Neuronal stem cell (in vitro differentiated cells): Measurements from ENCODE around the gene FAM241A.

ENCODE experiments used
- DNase-seq: peaks from one replicate; pipeline ENCODE4 v3.0.0-alpha.2; 2013; ENCODE audit warnings: low spot score
- H2AFZ ChIP-seq: one replicate; pipeline ENCODE4 v1.6.1; 2013; ENCODE audit warnings: mild to moderate bottlenecking, low read length, inconsistent platforms
- H2AK5ac ChIP-seq: 2 replicates; pipeline ENCODE4 v1.6.1; 2013; ENCODE audit warnings: low read depth, mild to moderate bottlenecking, inconsistent platforms, low read length, moderate library complexity, mixed read lengths
- H2BK120ac ChIP-seq: 2 replicates; pipeline ENCODE4 v1.6.1; 2013; ENCODE audit warnings: low read depth, mild to moderate bottlenecking, inconsistent platforms, low read length, moderate library complexity, mixed read lengths
- H2BK12ac ChIP-seq: one replicate; pipeline ENCODE4 v1.6.1; 2013; ENCODE audit warnings: low read length, inconsistent platforms
- H2BK15ac ChIP-seq: 2 replicates; pipeline ENCODE4 v1.6.1; 2013; ENCODE audit warnings: mild to moderate bottlenecking, low read length, inconsistent platforms, mixed read lengths
- H2BK5ac ChIP-seq: one replicate; pipeline ENCODE4 v1.6.1; 2013; ENCODE audit warnings: inconsistent platforms, mild to moderate bottlenecking, low read length, moderate library complexity
- H3K14ac ChIP-seq: one replicate; pipeline ENCODE4 v1.6.1; 2013; ENCODE audit warnings: low read length, inconsistent platforms
- H3K18ac ChIP-seq: 2 replicates; pipeline ENCODE4 v1.6.1; 2013; ENCODE audit warnings: low read length, inconsistent platforms
- H3K23ac ChIP-seq: 2 replicates; pipeline ENCODE4 v1.6.1; 2013; ENCODE audit warnings: low read depth, mild to moderate bottlenecking, mixed read lengths, low read length, inconsistent platforms; ENCODE audit not compliant: poor library complexity
- H3K27ac ChIP-seq: replicated peaks from 3 replicates; pipeline ENCODE4 v1.5.1; 2013; ENCODE audit warnings: low read length, inconsistent platforms
- H3K27me3 ChIP-seq, 3 experiments: 2 replicates each; pipeline ENCODE4 v1.6.1; 2013; ENCODE audit warnings: low read length in 3 of 3, mild to moderate bottlenecking in 2 of 3, inconsistent platforms in 1 of 3, low read depth in 1 of 3, mixed read lengths in 1 of 3, moderate library complexity in 1 of 3; ENCODE audit not compliant: control insufficient read depth in 3 of 3, insufficient read depth in 3 of 3
- H3K36me3 ChIP-seq, 2 donors: replicated peaks in 1 of 2; 2 replicates each; pipeline ENCODE4 v1.6.1; 2013; ENCODE audit warnings: low read length in 2 of 2; ENCODE audit not compliant: control insufficient read depth in 2 of 2, insufficient read depth in 2 of 2
- H3K4ac ChIP-seq: 2 replicates; pipeline ENCODE4 v1.6.1; 2013; ENCODE audit warnings: inconsistent platforms, mild to moderate bottlenecking, low read length, moderate library complexity
- H3K4me1 ChIP-seq, 2 donors: 1 replicate in 1 of 2; 2 replicates in 1 of 2; pipeline ENCODE4 v1.6.1; 2013; ENCODE audit warnings: low read length in 2 of 2, low read depth in 1 of 2; ENCODE audit not compliant: control insufficient read depth in 2 of 2, insufficient read depth in 1 of 2
- H3K4me2 ChIP-seq: one replicate; pipeline ENCODE4 v1.6.1; 2013; ENCODE audit warnings: mild to moderate bottlenecking, low read length, inconsistent platforms; ENCODE audit not compliant: insufficient read depth, poor library complexity, severe bottlenecking
- H3K4me3 ChIP-seq, 2 donors: 2 replicates each; pipeline ENCODE4 v1.5.1; 2013; ENCODE audit warnings: low read length in 2 of 2, mild to moderate bottlenecking in 2 of 2, inconsistent platforms in 1 of 2, moderate library complexity in 1 of 2
- H3K79me1 ChIP-seq: one replicate; pipeline ENCODE4 v1.6.1; 2013; ENCODE audit warnings: low read depth, mild to moderate bottlenecking, inconsistent platforms, low read length, moderate library complexity
- H3K9ac ChIP-seq: one replicate; pipeline ENCODE4 v1.6.1; 2013; ENCODE audit warnings: mild to moderate bottlenecking, low read depth, low read length, inconsistent platforms; ENCODE audit not compliant: poor library complexity
- H3K9me3 ChIP-seq, 2 donors: replicated peaks in 1 of 2; 2 replicates each; pipeline versions ENCODE3 to v1.6.1; 2013; ENCODE audit warnings: low read length in 2 of 2, mild to moderate bottlenecking in 2 of 2, inconsistent platforms in 1 of 2, low read depth in 1 of 2, mixed read lengths in 1 of 2, moderate library complexity in 1 of 2; ENCODE audit not compliant: control insufficient read depth in 2 of 2, insufficient read depth in 1 of 2
- H4K8ac ChIP-seq: one replicate; pipeline ENCODE4 v1.6.1; 2013; ENCODE audit warnings: low read depth, mild to moderate bottlenecking, inconsistent platforms, low read length, moderate library complexity
- H4K91ac ChIP-seq: one replicate; pipeline ENCODE4 v1.6.1; 2013; ENCODE audit warnings: low read length, low read depth, mild to moderate bottlenecking, inconsistent platforms; ENCODE audit not compliant: poor library complexity
- WGBS, 2 donors: extraction: QIAGEN DNeasy Blood & Tissue Kit; methylation state at CpG; one replicate each; pipeline ENCODE4 v1.1.7; 2013; ENCODE audit warnings: missing lambda C conversion rate in 2 of 2, mixed read lengths in 1 of 2; ENCODE audit not compliant: insufficient read length in 2 of 2, insufficient replicate concordance in 1 of 2; ENCODE audit errors: extremely low coverage in 2 of 2; 5-methylcytosine and 5-hydroxymethylcytosine counted together

Gene FAM241A

DNA sequence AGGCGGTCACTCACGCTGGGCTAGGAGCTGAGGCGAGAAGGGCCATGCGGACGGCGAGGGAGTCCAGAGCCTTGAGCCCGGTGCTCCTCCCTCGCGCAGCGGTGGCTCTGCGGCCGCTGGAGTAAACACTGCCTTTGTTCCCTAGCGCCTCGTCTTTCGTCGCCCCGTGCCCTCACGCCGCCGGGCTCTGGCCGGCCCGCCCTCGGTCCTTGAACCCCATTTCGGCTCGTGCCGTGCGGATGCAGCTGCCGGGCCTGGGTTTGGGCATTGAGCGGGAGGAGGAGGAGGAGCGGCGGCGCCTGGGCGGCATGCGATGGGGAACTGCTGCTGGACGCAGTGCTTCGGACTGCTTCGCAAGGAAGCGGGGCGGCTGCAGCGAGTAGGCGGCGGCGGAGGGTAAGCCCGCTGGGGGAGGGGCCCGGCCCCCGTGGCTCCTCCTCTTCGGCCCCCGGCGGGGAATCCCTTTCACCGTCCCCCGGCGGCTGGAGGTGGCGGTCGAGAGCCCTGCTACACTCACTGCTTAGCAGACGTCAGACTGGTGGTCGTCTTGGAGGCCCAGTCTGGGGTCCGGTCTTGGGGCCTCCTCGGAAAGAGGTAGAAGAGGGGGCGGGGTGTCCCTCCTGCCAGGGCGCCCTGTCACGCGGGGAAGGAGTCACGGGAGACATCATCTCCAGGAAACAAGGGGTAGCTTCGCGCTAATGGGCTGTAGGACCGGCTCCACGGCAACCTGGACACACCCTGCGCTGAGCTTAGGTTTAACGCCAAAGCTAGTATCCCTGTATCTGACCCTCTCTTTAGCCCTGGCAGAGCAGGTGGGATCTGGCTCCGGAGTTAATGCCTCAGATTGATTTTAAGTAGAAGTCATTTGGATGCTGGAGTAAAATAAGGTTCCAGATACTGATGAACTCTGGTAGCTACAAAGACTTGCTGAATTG, 86.8 kb downstream of the FAM241A start, which contains the start of gene AP1AR:
TSS of gene AP1AR (plus strand) at position 9 of the 935 bp plus-strand sequence. CDS start at position 314, 305 bp downstream.
- H3K9ac ChIP-seq: peak within 1 kb of the TSS; percentile 100
- H3K9me3 ChIP-seq: no peaks in the 10 kb centered on the region
- no peaks in the 10 kb centered on the region for H3K27me3 ChIP-seq
- H4K8ac ChIP-seq: peak within 1 kb of the TSS; percentile 97
- peak within 1 kb of the TSS; percentile 91 to 94 for H3K4me3 ChIP-seq
- H3K4me2 ChIP-seq: peak within 1 kb of the TSS; percentile 94
- peak within 1 kb of the TSS; percentile 98 for H3K23ac ChIP-seq
- peak within 1 kb of the TSS; percentile 61 for H2BK120ac ChIP-seq
- peaks cover 3% of the 10 kb centered on the region for H3K79me1 ChIP-seq
- peak within 1 kb of the TSS; percentile 90 for H3K27ac ChIP-seq
- WGBS, 2 donors: no CpG with 5 or more reads among the region's 70 CpGs
- peak; percentile 84 for DNase-seq
- H3K36me3 ChIP-seq: no peaks in the 10 kb centered on the region
- peaks cover 0 to 4% of the 10 kb centered on the region in 2 donors for H3K4me1 ChIP-seq
- H2AK5ac ChIP-seq: peak within 1 kb of the TSS; percentile 81
- H3K18ac ChIP-seq: peak within 1 kb of the TSS; percentile 100
- peak within 1 kb of the TSS; percentile 100 for H2AFZ ChIP-seq
- peak within 1 kb of the TSS; percentile 98 for H4K91ac ChIP-seq
- H2BK15ac ChIP-seq: peak within 1 kb of the TSS; percentile 99
- peak within 1 kb of the TSS; percentile 100 for H2BK5ac ChIP-seq
- peak within 1 kb of the TSS; percentile 99 for H3K14ac ChIP-seq
- H3K4ac ChIP-seq: peak within 1 kb of the TSS; percentile 53
- H2BK12ac ChIP-seq: peak within 1 kb of the TSS; percentile 98

DNA sequence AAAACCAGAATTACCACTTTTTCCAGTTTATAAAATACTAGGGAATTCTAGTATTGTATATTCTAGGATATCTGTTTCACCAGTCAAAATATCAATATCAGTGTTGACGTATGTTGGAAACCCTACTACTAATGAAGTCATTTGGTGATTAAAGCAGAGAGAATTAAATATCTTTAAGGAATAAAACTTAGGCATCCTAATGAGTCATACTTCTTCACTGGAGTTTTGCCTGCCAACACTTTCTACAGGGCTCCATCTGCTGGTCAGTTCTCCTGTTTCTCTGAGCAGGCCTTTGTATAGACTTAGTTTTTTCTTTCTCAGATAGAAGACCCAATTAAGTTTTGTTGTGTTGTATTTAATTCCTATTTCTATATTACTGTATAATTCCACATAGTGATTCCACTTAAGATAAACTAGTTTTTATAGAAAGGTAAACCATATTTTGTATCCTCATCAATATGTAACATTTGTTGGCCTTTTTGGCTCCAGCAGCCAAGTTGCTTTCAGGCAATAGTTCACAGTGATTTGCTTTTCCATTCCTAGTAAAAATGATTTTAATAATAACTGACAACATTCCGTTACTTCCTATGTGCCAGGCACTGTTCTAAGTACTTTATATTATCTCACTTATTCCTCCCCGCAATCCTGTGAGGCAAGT, 89.8 kb downstream of the FAM241A start:
- Histone ChIP-seq H3K79me1 (peaks cover 3% of the 10 kb centered on the region), H3K4me2 (no peak overlapping the region), H3K23ac (no peak overlapping the region), H2AFZ (no peak overlapping the region), H2BK15ac (no peak overlapping the region), H3K27ac (no peak overlapping the region), H4K8ac (no peak overlapping the region), H3K9me3 (no peaks in the 10 kb centered on the region), H4K91ac (no peak overlapping the region), H3K9ac (no peak overlapping the region), H3K4ac (no peak overlapping the region), H2AK5ac (no peak overlapping the region), H3K4me1 (peaks cover 0 to 4% of the 10 kb centered on the region in 2 donors), H2BK5ac (no peak overlapping the region), H3K27me3 (no peaks in the 10 kb centered on the region), H2BK12ac (no peak overlapping the region), H3K14ac (no peak overlapping the region), H3K36me3 (no peaks in the 10 kb centered on the region), H3K4me3 (no peak overlapping the region), H2BK120ac (no peak overlapping the region), H3K18ac (no peak overlapping the region)
- DNase-seq: peak; percentile 43
- WGBS, 2 donors: no CpG with 5 or more reads among the region's 3 CpGs

DNA sequence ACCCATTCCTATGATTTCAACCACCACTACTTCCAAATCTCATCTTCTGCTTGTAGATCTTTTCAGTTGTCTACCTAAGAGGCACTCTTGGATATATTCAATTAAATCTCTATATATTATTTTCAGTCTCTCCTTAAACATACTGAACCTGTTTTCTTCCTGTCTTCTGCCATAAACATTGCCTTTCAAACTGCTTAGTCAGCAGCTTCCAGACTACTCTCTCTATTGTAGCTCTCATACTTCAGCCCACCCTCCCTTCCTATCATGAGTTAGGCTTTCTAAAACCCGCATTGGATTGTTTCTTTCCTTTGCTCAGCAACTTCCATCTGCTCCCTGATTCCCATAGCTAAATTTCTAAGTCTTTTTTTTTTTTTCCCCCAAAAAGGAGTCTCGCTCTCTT, 90.8 kb downstream of the FAM241A start:
- H3K23ac ChIP-seq: no peak overlapping the region
- H3K18ac ChIP-seq: no peak overlapping the region
- DNase-seq: no peak
- no peak overlapping the region for H2BK5ac ChIP-seq
- H3K27ac ChIP-seq: no peak overlapping the region
- no peak overlapping the region for H2BK120ac ChIP-seq
- peaks cover 0 to 4% of the 10 kb centered on the region in 2 donors for H3K4me1 ChIP-seq
- no peak overlapping the region for H4K8ac ChIP-seq
- no peak overlapping the region for H2AFZ ChIP-seq
- H3K4me2 ChIP-seq: no peak overlapping the region
- no peak overlapping the region for H2AK5ac ChIP-seq
- H3K4ac ChIP-seq: no peak overlapping the region
- WGBS, 2 donors: no CpG with 5 or more reads among the region's 2 CpGs
- H3K14ac ChIP-seq: no peak overlapping the region
- H3K9me3 ChIP-seq: no peaks in the 10 kb centered on the region
- H3K27me3 ChIP-seq: no peaks in the 10 kb centered on the region
- H2BK12ac ChIP-seq: no peak overlapping the region
- H4K91ac ChIP-seq: no peak overlapping the region
- no peak overlapping the region for H3K4me3 ChIP-seq
- H3K36me3 ChIP-seq: peaks cover 0 to 5% of the 10 kb centered on the region in 2 donors
- H3K9ac ChIP-seq: no peak overlapping the region
- H2BK15ac ChIP-seq: no peak overlapping the region
- H3K79me1 ChIP-seq: peaks cover 3% of the 10 kb centered on the region

DNA sequence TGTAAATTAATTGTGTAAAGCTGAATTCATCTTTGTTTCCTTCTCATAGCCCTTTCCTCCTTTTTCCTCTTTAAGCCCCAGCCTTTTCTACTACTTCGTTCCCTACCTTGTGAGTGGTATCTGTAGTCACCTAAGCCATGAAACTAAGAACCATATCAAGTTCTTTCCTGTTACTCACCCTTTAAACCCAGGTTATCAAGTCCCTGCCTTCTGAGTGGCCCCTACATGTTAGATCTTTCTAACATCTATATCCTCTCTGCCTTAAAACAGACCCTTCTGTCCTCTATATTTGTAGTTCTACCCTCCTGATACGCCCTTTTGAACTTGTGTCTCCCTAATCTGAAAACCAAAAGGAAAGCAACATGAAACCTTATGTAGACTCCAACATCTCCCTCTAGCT, 93.6 kb downstream of the FAM241A start:
- Histone ChIP-seq H2AK5ac (no peak overlapping the region), H3K14ac (no peak overlapping the region), H3K4ac (no peak overlapping the region), H3K9me3 (no peaks in the 10 kb centered on the region), H3K4me2 (no peak overlapping the region), H3K9ac (no peak overlapping the region), H3K23ac (no peak overlapping the region), H2BK5ac (no peak overlapping the region), H2AFZ (no peak overlapping the region), H4K91ac (no peak overlapping the region), H4K8ac (no peak overlapping the region), H2BK12ac (no peak overlapping the region), H3K27ac (no peak overlapping the region), H3K18ac (no peak overlapping the region), H3K4me3 (no peak overlapping the region), H2BK120ac (no peak overlapping the region), H2BK15ac (no peak overlapping the region), H3K27me3 (no peaks in the 10 kb centered on the region), H3K79me1 (no peaks in the 10 kb centered on the region), H3K4me1 (peaks cover 0 to 3% of the 10 kb centered on the region in 2 donors), H3K36me3 (peaks cover 2 to 11% of the 10 kb centered on the region in 2 donors)
- no CpG with 5 or more reads among the region's 2 CpGs for WGBS, 2 donors
- DNase-seq: no peak
